IMR-90 (cell line): ENCODE results near the gene DLD. TPM values are rescaled to one million over a fixed set of nuclear protein-coding genes. Genes with fewer than 3 reads are reported as not detected.

ENCODE experiments used
- ATAC-seq: fragments of 200-7000 bp; cut with Tn5 transposase; 2 replicates; pipeline ENCODE4 v1.9.1; 2020; ENCODE audit warnings: low read depth, mild to moderate bottlenecking, moderate library complexity
- BruUV-seq: library from RNA; stranded (reverse); fragments of 400-500 nt; replicated peaks from 2 replicates; lab custom pipeline; 2021; lab: Mats Ljungman, UMichigan
- CTCF ChIA-PET: fragments of 300-600 bp; formaldehyde crosslinking; extraction: SDS; loops from one replicate; lab custom pipeline; 2021; ENCODE audit warnings: antibody characterized with exemption; lab: Yijun Ruan, JAX
- POLR2A ChIA-PET: fragments of 300-600 bp; sonication (Branson Sonifier 250); formaldehyde crosslinking; loops from one replicate; lab custom pipeline; 2022; ENCODE audit warnings: antibody characterized with exemption; ENCODE audit not compliant: unreplicated experiment; lab: Charles Lee
- DNase-seq: peaks from one replicate; pipeline ENCODE4 v3.0.0; 2013
- H2AFZ ChIP-seq: replicated peaks from 2 replicates; pipeline ENCODE3; 2013; ENCODE audit warnings: low read length, mild to moderate bottlenecking; ENCODE audit not compliant: poor library complexity
- H2AK5ac ChIP-seq: 2 replicates; pipeline ENCODE4 v1.6.1; 2013; ENCODE audit warnings: low read depth, low read length, inconsistent platforms
- H2AK9ac ChIP-seq: replicated peaks from 2 replicates; pipeline ENCODE3; 2013; ENCODE audit warnings: mild to moderate bottlenecking, low read depth, low read length, moderate library complexity; ENCODE audit not compliant: poor library complexity
- H2BK120ac ChIP-seq: 2 replicates; pipeline ENCODE4 v1.6.1; 2013; ENCODE audit warnings: low read depth, low read length, inconsistent platforms
- H2BK15ac ChIP-seq: 3 replicates; pipeline ENCODE4 v1.6.1; 2013; ENCODE audit warnings: low read depth, low read length, inconsistent platforms
- H2BK20ac ChIP-seq: 2 replicates; pipeline ENCODE4 v1.6.1; 2013; ENCODE audit warnings: low read depth, mild to moderate bottlenecking, inconsistent platforms, low read length, moderate library complexity
- H2BK5ac ChIP-seq: 2 replicates; pipeline ENCODE4 v1.6.1; 2013; ENCODE audit warnings: mild to moderate bottlenecking, low read depth, low read length, inconsistent platforms; ENCODE audit not compliant: poor library complexity, severe bottlenecking
- H3K14ac ChIP-seq: replicated peaks from 2 replicates; pipeline ENCODE4 v1.6.1; 2013; ENCODE audit warnings: low read depth, low read length, inconsistent platforms
- H3K18ac ChIP-seq: 2 replicates; pipeline ENCODE4 v1.6.1; 2013; ENCODE audit warnings: low read depth, low read length, control low read depth
- H3K23ac ChIP-seq: 2 replicates; pipeline ENCODE4 v1.6.1; 2013; ENCODE audit warnings: low read depth, low read length, inconsistent platforms
- H3K27ac ChIP-seq: 2 replicates; pipeline ENCODE4 v1.5.1; 2013; ENCODE audit warnings: mild to moderate bottlenecking, control low read depth, low read length; ENCODE audit not compliant: insufficient read depth
- H3K27me3 ChIP-seq: 2 replicates; pipeline ENCODE4 v1.6.1; 2013; ENCODE audit warnings: low read length; ENCODE audit not compliant: control insufficient read depth, insufficient read depth
- H3K36me3 ChIP-seq: 2 replicates; pipeline ENCODE4 v1.6.1; 2013; ENCODE audit warnings: low read length, mixed read lengths; ENCODE audit not compliant: control insufficient read depth, insufficient read depth
- H3K4ac ChIP-seq: 2 replicates; pipeline ENCODE4 v1.6.1; 2013; ENCODE audit warnings: low read depth, low read length, inconsistent platforms
- H3K4me1 ChIP-seq: 2 replicates; pipeline ENCODE4 v1.6.1; 2013; ENCODE audit warnings: low read length, mixed read lengths; ENCODE audit not compliant: control insufficient read depth, insufficient read depth
- H3K4me2 ChIP-seq: 2 replicates; pipeline ENCODE4 v1.6.1; 2013; ENCODE audit warnings: low read depth, mild to moderate bottlenecking, control low read depth, low read length, moderate library complexity
- H3K4me3 ChIP-seq: 2 replicates; pipeline ENCODE4 v1.5.1; 2013; ENCODE audit warnings: low read depth, mild to moderate bottlenecking, control low read depth, low read length, moderate library complexity; ENCODE audit not compliant: insufficient read depth
- H3K56ac ChIP-seq: 2 replicates; pipeline ENCODE4 v1.6.1; 2013; ENCODE audit warnings: low read length, inconsistent platforms; ENCODE audit not compliant: insufficient read depth; ENCODE audit errors: extremely low read depth
- H3K79me1 ChIP-seq, 2 experiments: 2 replicates each; pipeline ENCODE4 v1.6.1; 2013; ENCODE audit warnings: low read length in 2 of 2, inconsistent platforms in 1 of 2, low read depth in 1 of 2
- H3K9ac ChIP-seq: 2 replicates; pipeline ENCODE4 v1.6.1; 2013; ENCODE audit warnings: low read depth, low read length, control low read depth
- H3K9me1 ChIP-seq: 2 replicates; pipeline ENCODE4 v1.6.1; 2013; ENCODE audit warnings: low read length, inconsistent platforms; ENCODE audit not compliant: insufficient read depth
- H3K9me3 ChIP-seq: 2 replicates; pipeline ENCODE4 v1.6.1; 2013; ENCODE audit warnings: low read length; ENCODE audit not compliant: control insufficient read depth, insufficient read depth
- H4K20me1 ChIP-seq: 2 replicates; pipeline ENCODE4 v1.6.1; 2013; ENCODE audit warnings: low read length, inconsistent platforms; ENCODE audit not compliant: insufficient read depth
- H4K5ac ChIP-seq: 2 replicates; pipeline ENCODE4 v1.6.1; 2013; ENCODE audit warnings: mild to moderate bottlenecking, low read depth, low read length, control low read depth
- H4K8ac ChIP-seq, 2 experiments: 2 replicates each; pipeline ENCODE4 v1.6.1; 2013; ENCODE audit warnings: low read depth in 2 of 2, low read length in 2 of 2, control low read depth in 1 of 2, inconsistent platforms in 1 of 2
- H4K91ac ChIP-seq: 2 replicates; pipeline ENCODE4 v1.6.1; 2013; ENCODE audit warnings: low read depth, low read length, inconsistent platforms; ENCODE audit not compliant: insufficient read depth
- CEBPB ChIP-seq: IDR thresholded peaks from 2 replicates; pipeline ENCODE4 v1.6.1; 2012; ENCODE audit warnings: low read depth, low read length, improper control_type of control experiment
- CHD1 ChIP-seq: IDR thresholded peaks from 2 replicates; pipeline ENCODE4 v1.6.1; 2012; ENCODE audit warnings: low read depth, low read length, improper control_type of control experiment
- FOS ChIP-seq: fragments of 150-350 bp; IDR thresholded peaks from 2 replicates; pipeline ENCODE4 v1.6.1; 2016; ENCODE audit warnings: low read depth, low read length
- MAFK ChIP-seq: IDR thresholded peaks from 2 replicates; pipeline ENCODE4 v1.6.1; 2012; ENCODE audit warnings: low read depth, low read length, improper control_type of control experiment
- NFE2L2 ChIP-seq: fragments of 150-350 bp; IDR thresholded peaks from 2 replicates; pipeline ENCODE4 v1.6.1; 2016; ENCODE audit warnings: low read depth, mild to moderate bottlenecking, low read length
- RFX5 ChIP-seq: IDR thresholded peaks from 2 replicates; pipeline ENCODE4 v1.8.0; 2012; ENCODE audit warnings: low read depth, mild to moderate bottlenecking, low read length, moderate library complexity
- SMC3 ChIP-seq: fragments of 150-350 bp; IDR thresholded peaks from 2 replicates; pipeline ENCODE4 v1.6.1; 2016; ENCODE audit warnings: low read depth, mild to moderate bottlenecking, antibody characterized with exemption, low read length, moderate library complexity
- WGBS, 2 experiments: methylation state at CpG; one replicate each; pipeline versions ENCODE4 v1.1.5 to v1.1.7; 2013; ENCODE audit warnings: missing lambda C conversion rate in 2 of 2; ENCODE audit not compliant: insufficient read length in 1 of 2; ENCODE audit errors: extremely low coverage in 2 of 2; 5-methylcytosine and 5-hydroxymethylcytosine counted together
- dilution Hi-C: fragments of 300-500 bp; cut with HindIII; formaldehyde crosslinking; loops from one replicate; pipeline ENCODE4 v1.14.3; 2018; ENCODE audit warnings: low sequenced_read_pairs; ENCODE audit not compliant: unreplicated experiment
- in situ Hi-C: fragments of 300-500 bp; cut with MboI; formaldehyde crosslinking; loops from 3 replicates; pipeline ENCODE4 v1.14.3; 2019; ENCODE audit warnings: low sequenced_read_pairs, inconsistent platforms, mixed read lengths
- intact Hi-C: fragments of 100-400 bp; cut with micrococcal nuclease; formaldehyde crosslinking; loops from 2 replicates; pipeline ENCODE4 v1.10.0; 2022
- polyA plus RNA-seq, 3 experiments: library from polyadenylated mRNA; depleted of rRNA; stranded (reverse); fragments of >200 nt; gene quantifications; 2 replicates each; pipeline ENCODE4 v1.2.3, GENCODE V29; 2012; ENCODE audit warnings: low replicate concordance in 1 of 3
- total RNA-seq: library from RNA; depleted of rRNA; stranded (reverse); fragments of >200 nt; gene quantifications from 2 replicates; pipeline ENCODE4 v1.2.3, GENCODE V29; 2012

Gene DLD
- total and polyA plus RNA-seq, 2 of the 4 experiments (the other 2 are of a cell fraction), result 121 to 361 TPM

GRCh38 chr7:107940951-107941350 is 50.0 kb downstream of the DLD start (continued):
- no peak for TF ChIP-seq FOS
- TF ChIP-seq CEBPB, result no peak
- no peak for TF ChIP-seq SMC3
- no peak for TF ChIP-seq RFX5
- no peak for TF ChIP-seq CHD1

- no peak overlapping the region for H3K9ac ChIP-seq
- no peaks in the 10 kb centered on the region for H3K27me3 ChIP-seq
- no peaks in the 10 kb centered on the region for H3K9me3 ChIP-seq
- H2AK5ac ChIP-seq, result no peak overlapping the region
- peaks cover 9 to 57% of the 10 kb centered on the region in 2 experiments; a peak in 3 of 4 replicates for H3K79me1 ChIP-seq
- H3K23ac ChIP-seq, result no peak overlapping the region
- no peak overlapping the region for H3K4ac ChIP-seq
- POLR2A ChIA-PET, result no interaction called here
- H3K4me3 ChIP-seq, result no peak overlapping the region
- no TSS peak for BruUV-seq
- no peak overlapping the region for H3K56ac ChIP-seq
- H3K18ac ChIP-seq, result no peak overlapping the region
- in situ Hi-C loops (no loop called here), dilution Hi-C loops (no loop called here), intact Hi-C loops (no loop called here)
- no peak overlapping the region for H2AFZ ChIP-seq
- no peak overlapping the region for H2BK120ac ChIP-seq
- H2BK5ac ChIP-seq, result no peak overlapping the region
- H3K14ac ChIP-seq, result no peak overlapping the region
- no peak overlapping the region for H2BK15ac ChIP-seq
- DNase-seq (no peak), ATAC-seq (no peak)
- peaks cover 22% of the 10 kb centered on the region for H3K4me1 ChIP-seq
- H3K36me3 ChIP-seq, result peaks cover 59% of the 10 kb centered on the region
- no peak overlapping the region for H4K5ac ChIP-seq
- CTCF ChIA-PET, result no interaction called here
- TF ChIP-seq NFE2L2, result no peak
- peak; percentile 81 for TF ChIP-seq MAFK
- no peak overlapping the region for H2BK20ac ChIP-seq
- peaks cover 16% of the 10 kb centered on the region for H4K20me1 ChIP-seq
- no peak overlapping the region for H3K27ac ChIP-seq
- no peak overlapping the region for H3K4me2 ChIP-seq
- no peak overlapping the region for H2AK9ac ChIP-seq
- no peak overlapping the region for H4K8ac ChIP-seq
- no CpG with 5 or more reads among the region's 4 CpGs for WGBS, 2 experiments
- H3K9me1 ChIP-seq, result peaks cover 40% of the 10 kb centered on the region
- H4K91ac ChIP-seq, result no peak overlapping the region
These were observed 52.0 kb downstream of the DLD start for GRCh38 chr7:107943018-107943417.
